ENCODE data around the gene SLMAP.
A peak's percentile ranks its signal among the peaks of the same experiment; 100 is the strongest.

SLMAP gene, protein sequence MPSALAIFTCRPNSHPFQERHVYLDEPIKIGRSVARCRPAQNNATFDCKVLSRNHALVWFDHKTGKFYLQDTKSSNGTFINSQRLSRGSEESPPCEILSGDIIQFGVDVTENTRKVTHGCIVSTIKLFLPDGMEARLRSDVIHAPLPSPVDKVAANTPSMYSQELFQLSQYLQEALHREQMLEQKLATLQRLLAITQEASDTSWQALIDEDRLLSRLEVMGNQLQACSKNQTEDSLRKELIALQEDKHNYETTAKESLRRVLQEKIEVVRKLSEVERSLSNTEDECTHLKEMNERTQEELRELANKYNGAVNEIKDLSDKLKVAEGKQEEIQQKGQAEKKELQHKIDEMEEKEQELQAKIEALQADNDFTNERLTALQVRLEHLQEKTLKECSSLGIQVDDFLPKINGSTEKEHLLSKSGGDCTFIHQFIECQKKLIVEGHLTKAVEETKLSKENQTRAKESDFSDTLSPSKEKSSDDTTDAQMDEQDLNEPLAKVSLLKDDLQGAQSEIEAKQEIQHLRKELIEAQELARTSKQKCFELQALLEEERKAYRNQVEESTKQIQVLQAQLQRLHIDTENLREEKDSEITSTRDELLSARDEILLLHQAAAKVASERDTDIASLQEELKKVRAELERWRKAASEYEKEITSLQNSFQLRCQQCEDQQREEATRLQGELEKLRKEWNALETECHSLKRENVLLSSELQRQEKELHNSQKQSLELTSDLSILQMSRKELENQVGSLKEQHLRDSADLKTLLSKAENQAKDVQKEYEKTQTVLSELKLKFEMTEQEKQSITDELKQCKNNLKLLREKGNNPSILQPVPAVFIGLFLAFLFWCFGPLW

DNA sequence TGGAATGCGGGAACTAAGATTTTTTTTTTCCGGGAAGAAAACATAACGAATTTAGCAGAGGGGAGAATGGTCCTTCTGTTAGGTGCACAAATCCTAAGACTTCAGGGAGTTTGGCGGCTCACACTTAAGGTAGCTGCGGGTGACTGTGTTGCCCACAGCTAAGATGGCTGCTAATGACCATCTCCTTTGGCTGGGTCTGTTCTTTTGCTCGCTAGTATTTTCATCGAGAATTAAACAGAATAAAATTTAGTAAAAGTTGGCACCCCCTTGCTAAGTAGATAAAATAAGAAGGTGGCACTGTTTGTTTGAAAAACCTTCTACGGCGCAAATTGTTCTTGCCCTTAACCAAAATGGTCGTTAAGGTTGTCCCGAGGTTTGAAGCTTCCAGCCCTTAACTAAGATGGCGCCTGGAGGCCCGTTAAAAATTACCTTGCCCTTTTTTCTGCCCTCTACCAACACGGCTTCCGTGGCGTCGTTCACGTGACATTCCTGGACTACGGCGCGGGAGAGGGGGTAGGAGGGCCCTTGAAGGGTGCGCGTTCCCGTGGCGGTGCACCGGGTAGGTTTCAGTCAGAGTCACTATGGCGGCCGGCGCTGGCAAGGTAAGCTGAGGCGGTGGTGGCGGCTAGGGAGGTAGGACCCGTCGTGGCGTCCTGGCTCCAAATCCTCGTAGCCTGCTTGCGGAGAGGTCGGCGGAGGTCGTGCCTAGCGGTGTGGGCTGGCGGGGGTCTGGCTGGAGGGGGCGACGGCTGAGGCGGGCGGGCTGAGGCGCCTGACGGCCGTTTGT lies at the start of gene SLMAP:
TSS of gene SLMAP (plus strand) at position 569 of the 787 bp plus-strand sequence. CDS start 1,343 bp downstream, outside the sequence.
- DNase-seq: peak; percentile 96

DNA sequence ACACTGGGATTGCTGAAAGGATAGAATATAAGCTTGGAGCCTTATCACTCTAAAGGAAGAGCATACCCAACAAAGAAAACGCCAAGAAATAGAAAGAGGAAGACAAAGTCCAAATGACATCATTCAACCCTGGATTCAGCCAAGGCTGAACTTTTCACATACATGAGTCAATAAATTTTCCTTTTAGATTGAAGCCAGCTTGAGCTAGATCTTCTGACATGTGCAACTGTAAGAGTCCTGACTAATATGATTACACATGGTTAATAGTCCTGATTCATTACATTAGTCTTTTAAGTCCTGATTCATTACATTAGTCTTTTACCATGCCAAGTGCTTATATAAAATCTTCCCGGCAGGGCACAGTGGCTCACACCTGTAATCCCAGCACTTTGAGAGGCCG lies 49.6 kb upstream of the SLMAP start:
- no peak for DNase-seq

DNA sequence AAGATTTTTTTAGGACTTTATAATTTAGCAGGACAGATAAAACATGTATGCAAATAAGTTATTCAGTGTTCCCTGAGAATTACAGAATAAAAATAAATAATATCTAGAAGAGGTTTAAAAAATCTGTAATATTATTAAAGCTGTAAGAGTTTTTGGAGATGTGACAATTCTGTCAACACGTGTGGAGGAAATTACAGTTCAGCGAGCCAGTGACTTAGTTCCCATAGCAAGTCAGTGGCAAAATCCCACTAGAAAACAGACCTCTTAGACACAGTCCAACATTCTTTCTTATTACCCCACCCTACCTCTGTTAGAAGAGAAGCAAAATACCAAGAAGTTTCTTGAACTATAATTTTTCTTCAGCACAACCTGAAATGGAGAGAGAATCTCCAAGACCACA lies 47.1 kb upstream of the SLMAP start:
- no peak for DNase-seq

DNA sequence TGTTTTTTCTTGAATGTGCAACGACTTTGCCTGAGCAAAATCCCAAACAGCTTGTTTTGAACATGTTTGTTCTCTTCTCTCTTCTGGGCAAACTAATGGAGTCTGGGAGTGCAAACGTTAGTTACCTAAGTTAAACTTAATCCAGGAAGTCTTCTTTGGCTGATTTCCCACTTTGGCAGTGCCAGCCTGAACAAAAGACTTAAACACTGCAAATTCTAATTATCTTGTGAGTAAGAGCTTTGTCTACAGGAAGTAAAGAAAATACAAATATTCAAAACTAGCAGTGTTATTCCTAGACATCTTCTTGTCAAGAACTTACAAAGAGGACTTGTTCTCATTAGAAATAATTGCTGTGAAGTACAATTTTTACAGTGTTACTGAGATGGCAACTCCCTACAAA lies 46.5 kb upstream of the SLMAP start:
- no peak for DNase-seq

DNA sequence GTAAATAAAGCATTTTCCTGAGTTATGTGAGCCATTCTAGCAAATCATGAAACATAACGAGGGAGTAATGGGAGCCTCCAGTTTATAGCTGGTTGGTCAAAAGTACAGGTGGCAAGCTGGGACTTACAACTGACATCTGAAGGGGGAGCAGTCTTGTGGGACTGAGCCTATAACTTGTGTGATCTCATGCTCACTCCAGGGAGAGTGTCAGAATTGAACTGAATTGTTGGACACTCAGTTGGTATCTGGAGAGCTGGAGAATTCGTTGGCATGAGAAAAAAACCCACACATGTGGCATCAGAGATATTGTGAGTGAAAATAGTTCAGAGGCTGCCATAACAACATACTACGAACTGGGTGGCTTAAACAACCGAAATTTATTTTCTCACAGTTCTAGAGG lies 40.4 kb upstream of the SLMAP start:
- no peak for DNase-seq

DNA sequence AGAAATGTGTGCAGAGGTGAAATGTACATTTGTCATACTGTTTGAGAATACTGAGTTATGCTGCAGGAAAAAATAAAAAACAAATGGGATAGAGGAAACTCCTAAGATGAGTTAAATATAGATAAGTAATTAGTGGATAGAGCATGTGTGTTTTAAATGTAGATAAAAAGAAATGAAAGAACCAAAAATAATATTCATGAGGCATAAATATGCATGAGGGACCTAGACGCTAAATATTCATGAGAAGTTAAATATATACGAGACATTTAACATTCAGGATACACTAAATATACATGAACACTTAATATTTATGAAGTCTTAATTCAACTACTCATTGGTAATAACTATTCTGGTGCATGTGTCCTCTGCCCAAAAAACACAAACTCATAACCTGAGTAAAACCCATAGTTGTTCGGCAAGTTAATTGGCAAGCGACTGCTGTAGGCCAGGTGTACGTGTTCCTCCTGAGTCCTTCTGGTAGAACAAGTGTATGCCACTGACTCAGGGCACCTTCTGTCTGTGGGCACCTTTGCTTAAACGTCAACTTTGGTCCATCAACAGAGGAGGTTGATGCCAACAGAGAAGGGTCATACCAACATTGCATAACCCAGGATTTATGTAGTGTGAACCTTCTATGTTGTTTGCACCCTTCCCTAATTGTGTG lies 38.8 kb upstream of the SLMAP start:
- no peak for DNase-seq

DNA sequence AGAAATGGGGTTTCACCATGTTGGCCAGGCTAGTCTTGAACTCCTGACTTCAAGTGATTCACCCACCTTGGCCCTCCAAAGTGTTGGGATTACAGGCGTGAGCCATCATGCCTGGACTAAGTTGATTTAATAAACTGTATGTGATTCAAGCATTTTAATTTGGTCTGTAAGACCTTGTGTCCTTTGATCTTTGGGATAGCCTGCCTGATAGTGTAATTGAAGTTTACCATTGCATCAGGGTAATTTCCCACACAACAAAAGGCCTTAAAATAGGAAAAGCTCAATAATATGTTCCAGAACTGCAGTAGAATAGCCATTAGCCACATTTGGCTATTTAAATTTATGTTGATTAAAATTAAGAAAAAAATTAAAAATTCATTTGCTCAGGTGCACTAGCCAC lies 38.0 kb upstream of the SLMAP start:
- DNase-seq: no peak

DNA sequence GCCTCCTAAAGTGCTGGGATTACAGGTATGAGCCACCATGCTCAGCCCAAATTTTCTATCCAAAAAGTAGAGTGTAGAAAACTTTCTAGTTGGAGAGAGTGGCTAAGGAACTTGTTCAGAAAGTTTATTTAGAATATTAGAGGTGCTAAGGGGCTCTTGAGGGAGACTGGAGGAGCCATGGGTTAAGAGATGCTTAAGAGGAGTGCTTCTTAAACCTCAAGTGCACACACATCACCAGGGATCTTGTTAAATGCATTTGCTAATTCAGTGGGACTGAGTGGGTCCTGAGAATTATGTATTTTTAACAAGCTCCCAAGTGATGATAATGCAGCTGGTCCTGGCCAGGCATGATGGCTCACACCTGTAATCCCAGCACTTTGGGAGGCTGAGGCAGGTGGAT lies 29.7 kb upstream of the SLMAP start:
- no peak for DNase-seq

DNA sequence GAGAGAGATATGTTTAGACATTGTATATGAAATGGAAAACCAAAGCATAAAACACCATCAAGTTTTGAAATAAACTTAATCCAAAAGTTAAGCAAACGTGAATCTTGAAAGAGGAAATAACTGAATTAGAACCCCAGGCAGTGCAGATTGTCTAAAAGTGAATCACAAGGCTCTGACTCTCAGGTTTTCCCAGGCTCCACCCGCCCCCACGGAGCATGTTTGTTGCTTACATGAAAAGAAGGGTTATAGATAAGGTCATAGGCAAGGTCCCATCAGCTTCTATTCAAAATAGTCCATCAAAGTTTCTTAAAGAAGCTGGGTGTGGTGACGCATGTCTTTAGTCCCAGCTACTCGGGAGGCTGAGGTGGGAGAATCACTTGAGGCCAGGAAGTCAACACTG lies 29.0 kb upstream of the SLMAP start:
- no peak for DNase-seq

DNA sequence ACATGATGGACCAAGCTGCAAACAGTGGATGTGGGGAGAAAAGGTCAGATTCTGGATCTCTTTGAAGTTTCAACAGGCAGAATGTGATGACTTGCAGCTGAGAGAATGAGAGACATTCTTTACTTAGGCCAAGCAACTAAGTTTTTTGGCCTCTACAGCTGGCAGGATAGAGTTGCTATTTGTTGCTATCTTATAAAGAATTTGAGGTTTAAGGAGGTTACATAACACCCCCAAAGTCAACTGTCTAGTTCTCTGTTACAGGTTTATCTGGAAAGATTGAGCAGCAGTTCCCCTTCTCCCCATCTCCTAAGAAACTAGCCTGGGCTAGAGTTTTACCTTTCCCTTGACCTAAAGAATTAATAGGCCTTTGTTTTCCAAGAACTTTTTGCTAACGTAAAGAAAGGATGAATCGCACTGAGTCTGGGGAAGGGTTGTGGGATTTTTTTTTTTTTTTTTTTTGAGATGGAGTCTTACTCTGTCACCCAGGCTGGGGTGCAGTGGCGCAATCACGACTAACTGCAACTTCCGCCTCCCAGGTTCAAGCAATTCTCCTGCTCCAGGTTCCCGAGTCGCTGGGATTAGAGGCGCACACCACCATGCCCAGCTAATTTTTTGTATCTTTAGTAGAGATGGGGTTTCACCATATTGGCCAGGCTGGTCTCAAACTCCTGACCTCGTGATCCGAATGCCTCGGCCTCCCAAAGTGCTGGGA lies 26.6 kb upstream of the SLMAP start:
- no peak for DNase-seq

DNA sequence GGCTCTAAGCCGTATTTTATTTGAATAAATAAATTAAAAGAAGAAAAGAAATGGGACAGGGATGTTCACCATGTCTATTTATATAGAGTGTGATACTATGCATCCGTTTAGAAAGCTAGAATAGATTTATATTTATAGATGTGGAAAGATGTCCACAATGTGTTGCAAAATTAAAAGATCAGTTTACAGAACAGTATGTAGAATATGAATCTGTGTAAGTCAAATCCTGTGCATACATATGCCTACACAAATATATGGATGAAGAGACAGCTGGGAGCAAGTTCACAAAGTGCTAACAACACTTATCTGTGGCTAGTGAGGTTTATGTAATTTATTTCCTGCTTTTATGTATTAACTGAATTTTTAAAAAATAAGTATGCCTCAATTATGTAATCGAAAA lies 25.4 kb upstream of the SLMAP start:
- DNase-seq: no peak

DNA sequence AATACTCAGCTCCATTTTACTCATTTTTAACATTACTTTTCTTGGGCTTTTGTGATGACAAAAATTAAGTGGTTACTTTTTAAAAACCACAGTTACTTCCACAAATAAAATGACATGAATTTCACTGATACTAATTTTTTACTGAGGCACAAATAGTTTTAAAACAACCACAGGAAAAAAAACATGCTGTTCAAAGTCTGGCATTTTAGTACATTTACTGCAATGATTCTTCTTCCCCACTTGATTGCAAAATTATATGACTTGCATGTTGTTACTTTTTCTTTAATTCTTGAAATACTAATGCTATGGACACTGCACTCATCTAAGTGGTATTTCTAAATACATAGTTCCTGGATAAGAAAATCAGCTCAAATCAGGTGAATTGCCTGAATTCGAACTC lies 24.8 kb upstream of the SLMAP start:
- DNase-seq: no peak

DNA sequence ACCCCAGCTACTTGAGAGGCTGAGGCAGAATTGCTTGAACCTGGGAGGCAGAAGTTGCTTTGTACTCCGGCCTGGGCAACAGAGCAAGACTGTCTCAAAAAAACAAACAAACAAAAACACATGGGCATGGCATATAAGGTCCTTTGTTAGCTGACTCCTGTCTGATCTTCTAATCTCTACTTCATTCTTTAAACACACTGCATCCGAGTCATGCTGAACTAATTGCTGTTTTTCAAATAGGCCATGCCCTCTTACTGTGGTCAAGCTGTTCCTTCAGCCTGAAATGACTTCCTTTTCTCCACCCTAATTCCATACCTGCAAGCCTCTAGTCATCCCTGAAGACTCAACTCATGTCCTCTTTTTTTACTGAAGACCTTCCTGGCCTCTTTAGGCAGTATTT lies 22.3 kb upstream of the SLMAP start:
- no peak for DNase-seq

DNA sequence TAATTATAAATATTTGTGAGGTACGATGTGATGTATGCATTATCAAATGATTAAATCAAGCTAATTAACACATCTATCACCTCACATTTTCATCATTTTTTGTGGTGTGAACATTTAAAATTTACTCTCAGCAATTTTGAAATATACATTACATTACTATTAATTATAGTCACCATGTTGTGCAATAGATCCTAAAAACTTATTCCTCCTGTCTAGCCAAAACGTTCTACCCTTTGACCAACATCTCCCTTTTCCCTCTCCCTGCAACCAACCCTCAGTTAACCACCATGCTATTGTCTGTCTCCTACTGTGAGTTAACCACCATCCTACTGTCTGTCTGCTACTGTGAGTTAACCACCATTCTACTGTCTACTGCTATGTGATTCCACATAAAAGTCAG lies 20.7 kb upstream of the SLMAP start:
- DNase-seq: no peak

DNA sequence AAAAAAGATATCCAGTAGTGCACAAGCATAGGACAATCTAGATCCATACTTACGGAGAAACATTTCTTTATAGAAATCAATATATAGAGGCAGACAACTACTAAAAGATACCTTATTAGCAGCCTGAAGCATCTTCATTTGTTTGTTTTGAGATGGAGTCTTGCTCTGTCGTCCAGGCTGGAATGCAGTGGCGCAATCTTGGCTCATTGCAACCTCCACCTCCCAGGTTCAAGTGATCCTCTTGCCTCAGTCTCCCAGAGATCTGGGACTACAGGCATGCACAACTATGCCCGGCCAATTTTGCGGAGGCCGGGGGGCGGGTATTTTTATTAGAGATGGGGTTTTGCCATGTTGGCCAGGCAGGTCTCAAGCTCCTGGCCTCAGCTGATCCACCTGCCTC lies 18.3 kb upstream of the SLMAP start:
- no peak for DNase-seq

DNA sequence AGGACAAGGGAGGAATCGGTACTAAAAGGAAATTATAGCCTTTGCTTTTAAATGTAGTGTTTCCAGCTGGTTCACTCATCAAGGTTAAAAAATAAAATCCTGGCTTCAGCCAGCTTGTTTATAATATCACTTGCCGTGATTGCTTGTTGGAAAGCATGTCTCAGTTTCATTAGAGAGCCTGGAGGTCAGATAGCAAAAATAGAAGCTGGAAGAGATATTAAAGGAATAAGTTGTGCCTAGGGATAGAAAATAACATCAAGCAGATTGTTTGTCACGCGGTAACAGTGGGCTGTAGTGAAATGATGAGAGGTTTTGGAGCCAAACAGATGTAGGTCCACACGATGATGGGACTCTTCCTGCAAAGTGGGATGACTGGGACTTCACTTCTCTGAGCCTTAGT lies 17.7 kb upstream of the SLMAP start:
- DNase-seq: no peak

DNA sequence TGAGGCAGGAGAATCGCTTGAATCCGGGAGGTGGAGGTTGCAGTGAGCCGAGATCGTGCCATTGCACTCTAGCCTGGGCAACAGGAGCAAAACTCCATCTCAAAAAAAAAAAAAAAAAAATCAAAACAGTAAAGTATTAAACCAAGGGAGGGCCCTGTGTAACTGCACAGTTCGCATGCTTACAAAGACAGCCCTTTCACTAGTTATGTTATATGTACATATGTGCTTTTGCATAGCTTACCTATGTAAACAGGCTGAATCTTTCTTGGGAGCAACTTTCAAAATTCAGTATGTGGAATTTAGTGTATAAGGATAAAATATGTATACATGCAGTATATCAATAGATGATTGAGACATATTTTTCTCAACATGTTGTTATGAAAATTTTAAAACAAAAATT lies 16.1 kb upstream of the SLMAP start:
- no peak for DNase-seq

DNA sequence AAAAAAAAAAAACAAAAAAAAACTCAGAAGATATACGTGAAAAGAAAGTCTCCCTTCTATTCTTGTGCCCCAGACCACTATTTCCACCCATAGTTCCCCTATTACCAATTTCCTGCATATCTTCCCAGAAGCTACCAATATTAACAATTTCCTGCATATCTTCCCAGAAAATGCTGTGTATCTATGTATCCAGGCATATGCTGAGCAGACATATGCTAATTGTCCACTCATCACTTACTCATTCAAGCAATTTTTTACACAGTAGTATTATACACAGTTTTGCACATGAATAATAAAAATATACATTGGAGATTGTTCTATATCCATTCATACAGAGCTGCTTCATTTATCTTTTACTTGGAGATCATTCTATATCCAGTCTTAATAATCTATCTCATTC lies 12.6 kb upstream of the SLMAP start:
- DNase-seq: no peak

DNA sequence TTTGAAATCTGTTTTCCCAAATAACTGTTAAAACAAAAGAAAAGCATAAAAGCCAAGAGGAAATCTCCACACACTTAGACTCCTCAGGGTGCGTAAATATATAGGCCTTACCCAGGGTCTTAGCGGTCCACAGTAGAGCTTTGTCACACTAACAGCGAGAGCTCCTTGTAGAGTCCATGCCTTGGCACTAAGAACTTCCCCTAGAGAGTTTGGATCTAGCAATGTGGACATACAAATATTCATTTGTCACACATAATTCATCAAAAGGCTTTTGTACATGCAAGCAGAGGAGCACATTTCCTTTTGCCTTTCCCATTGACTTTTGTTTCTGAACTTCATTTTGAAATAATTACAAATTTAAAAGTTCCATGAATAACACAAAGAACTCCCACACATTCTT lies 11.0 kb upstream of the SLMAP start:
- DNase-seq: no peak

DNA sequence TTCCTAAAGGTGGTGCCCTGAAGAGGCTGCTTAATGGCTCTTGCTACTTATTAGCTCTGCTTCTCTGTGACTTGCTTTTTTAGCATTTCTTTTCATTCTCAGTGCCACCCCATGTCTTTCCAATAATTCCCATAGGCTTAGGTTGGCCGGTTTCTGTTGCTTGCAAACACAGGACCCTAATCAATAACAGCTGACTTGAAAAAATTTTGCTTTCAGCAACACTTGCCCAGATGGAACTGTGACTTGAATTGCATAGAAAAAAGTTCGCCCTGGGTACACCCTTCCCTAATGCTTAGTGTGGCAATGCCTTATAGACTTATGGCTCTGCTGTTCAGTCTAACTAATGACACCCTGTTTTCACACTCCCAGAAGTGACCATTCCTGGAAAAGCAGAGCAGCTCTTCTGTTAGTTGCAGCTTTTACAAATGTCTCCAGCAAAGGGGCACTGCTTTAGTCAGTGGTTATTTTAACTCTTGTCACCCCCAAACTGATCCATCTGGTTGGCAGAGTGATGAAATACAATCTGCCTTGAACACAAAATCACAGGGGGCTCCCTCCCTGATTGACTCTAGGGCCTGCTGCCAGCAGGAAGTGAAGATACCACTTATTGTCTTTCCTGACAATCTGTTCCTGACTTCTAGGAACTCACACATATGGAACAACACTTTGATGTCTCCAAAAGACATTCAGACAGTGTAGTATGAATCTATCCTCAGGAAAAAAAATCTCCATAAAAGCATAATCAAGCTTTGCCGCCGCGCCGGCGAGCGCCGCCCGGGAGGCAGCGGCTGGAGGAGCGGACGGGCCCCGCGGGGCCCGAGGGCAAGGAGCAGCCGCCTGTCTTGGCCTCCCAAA lies 9.7 kb upstream of the SLMAP start:
- no peak for DNase-seq

DNA sequence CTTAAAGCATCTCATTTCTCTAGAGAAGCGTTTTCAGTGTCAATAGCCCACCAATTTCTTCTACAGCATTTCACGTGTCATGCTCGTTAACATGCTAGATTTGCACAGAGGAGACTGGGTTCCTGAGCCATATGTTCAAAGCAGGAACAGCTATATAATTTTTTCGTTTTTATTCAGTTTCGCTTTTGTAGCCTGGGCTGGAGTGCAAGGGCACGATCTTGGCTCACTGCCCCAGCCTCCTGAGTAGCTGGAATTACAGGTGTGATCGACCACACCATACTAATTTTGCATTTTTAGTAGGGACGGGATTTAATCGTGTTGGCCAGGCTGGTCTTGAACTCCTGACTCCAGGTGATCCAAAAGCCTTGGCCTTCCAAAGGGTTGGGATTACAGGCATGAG lies 6.6 kb upstream of the SLMAP start:
- no peak for DNase-seq
